ENCODE data around the gene PLA2R1. TPM values are rescaled to one million over a fixed set of nuclear protein-coding genes. Genes with fewer than 3 reads are reported as not detected.

The PLA2R1 gene
- total RNA-seq, 1 donor from 2014 or later, result 2.1 TPM

DNA sequence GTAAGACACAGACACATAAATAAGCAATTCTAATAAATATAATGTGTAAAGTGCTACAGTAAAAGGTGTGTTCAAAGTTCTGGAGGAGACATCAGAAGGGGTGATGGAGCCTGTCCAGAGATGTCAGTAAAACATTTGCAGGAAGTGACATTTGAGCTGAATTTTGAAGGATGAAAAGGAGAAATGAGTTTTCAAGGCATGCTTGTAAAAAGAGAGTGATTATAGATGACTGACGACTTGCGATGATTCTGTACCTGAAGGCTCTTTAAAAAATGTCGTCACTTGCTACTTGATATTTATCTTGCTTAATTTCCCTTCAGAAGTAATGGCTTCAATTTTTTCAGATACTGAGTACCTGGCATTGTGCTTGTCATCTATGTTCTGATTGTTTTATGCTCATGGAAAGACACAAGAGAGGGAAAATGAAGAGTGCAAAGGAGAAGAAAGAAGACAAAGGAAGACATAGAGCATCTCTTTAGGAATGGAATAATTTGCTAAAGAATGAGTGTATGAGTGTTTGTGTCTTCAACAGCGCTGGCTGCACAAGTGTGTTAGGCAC is 73.9 kb downstream of the PLA2R1 start:
- FAIRE-seq (no peak), DNase-seq (ENCODE audit: low read depth) (no peak)
- H3K36me3 ChIP-seq (ENCODE audit: control insufficient read depth, insufficient read depth, low read length), result peaks cover 1% of the 10 kb centered on the region
- H3K4me3 ChIP-seq (ENCODE audit: low read depth, low read length), result no peak overlapping the region
- no peaks in the 10 kb centered on the region for H3K27me3 ChIP-seq (ENCODE audit: control insufficient read depth, insufficient read depth, low read length)
- TF ChIP-seq, protein P1, sequence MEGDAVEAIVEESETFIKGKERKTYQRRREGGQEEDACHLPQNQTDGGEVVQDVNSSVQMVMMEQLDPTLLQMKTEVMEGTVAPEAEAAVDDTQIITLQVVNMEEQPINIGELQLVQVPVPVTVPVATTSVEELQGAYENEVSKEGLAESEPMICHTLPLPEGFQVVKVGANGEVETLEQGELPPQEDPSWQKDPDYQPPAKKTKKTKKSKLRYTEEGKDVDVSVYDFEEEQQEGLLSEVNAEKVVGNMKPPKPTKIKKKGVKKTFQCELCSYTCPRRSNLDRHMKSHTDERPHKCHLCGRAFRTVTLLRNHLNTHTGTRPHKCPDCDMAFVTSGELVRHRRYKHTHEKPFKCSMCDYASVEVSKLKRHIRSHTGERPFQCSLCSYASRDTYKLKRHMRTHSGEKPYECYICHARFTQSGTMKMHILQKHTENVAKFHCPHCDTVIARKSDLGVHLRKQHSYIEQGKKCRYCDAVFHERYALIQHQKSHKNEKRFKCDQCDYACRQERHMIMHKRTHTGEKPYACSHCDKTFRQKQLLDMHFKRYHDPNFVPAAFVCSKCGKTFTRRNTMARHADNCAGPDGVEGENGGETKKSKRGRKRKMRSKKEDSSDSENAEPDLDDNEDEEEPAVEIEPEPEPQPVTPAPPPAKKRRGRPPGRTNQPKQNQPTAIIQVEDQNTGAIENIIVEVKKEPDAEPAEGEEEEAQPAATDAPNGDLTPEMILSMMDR (IDR thresholded peaks at IDR 0.05; ENCODE audit: insufficient read depth, low read length, severe bottlenecking), result no peak

DNA sequence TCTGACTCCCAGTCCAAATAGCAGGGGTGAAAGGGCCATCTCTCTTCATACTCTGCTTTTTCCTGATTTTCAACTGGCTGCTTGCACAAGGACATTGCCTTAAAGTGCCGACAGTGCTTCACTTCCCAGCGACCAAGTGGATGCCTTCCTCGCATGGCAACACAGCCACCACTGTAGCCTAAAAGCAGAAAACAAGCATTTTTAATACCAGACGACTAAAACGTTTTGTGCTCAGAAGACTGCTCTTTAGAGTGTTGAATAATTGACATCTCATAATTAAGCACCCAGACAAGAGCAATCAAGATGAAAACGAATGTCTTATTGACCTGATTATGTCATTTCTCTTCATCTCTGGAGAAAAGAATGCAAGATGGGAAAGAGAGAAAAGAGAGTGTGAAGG is 75.2 kb downstream of the PLA2R1 start:
- peaks cover 1% of the 10 kb centered on the region for H3K36me3 ChIP-seq (ENCODE audit: control insufficient read depth, insufficient read depth, low read length)
- no peak for DNase-seq (ENCODE audit: low read depth)
- H3K27me3 ChIP-seq (ENCODE audit: control insufficient read depth, insufficient read depth, low read length), result no peaks in the 10 kb centered on the region
- no peak overlapping the region for H3K4me3 ChIP-seq (ENCODE audit: low read depth, low read length)
- FAIRE-seq, result no peak
- TF ChIP-seq, protein P1 (IDR thresholded peaks at IDR 0.05; ENCODE audit: insufficient read depth, low read length, severe bottlenecking), result no peak

DNA sequence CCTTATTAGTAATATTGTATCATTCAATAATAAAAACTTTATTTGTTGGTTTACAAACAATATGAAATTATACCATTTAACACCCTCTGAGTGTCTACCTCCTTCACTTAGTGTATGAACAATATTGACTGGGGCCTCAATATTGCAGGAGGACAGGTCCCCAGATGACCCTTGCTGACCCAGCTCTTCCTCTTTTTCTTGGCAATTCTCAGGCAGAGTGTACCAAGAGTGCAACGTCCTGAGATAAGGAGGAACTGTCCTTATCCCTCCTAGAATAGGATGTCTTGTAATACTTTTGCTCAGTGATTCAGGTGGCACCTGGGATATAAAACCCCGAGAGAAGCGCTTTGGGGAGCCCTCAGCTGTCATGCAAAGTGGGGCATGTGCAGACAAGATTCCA is 76.8 kb downstream of the PLA2R1 start:
- no peak for FAIRE-seq
- TF ChIP-seq, protein P1 (IDR thresholded peaks at IDR 0.05; ENCODE audit: insufficient read depth, low read length, severe bottlenecking), result no peak

DNA sequence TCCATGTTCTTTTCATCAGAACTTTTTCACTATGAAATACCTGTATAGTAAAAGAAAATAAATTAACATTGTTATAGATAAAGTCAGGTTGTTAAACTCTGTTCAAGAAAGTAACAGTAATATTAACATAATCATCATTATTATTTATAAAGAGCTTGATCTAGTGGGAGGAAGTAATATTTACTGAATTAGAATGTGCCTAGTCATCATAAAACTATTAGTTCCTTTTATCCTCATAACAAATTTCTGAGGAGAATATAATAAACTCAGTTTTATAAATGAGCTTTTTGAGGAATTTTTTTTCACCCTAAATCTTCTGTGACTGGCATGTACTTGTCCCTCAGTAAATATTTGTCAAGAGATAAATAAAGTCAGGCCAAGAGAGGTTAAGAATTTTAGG is 78.4 kb downstream of the PLA2R1 start:
- no peak for DNase-seq (ENCODE audit: low read depth)
- FAIRE-seq, result no peak
- TF ChIP-seq, protein P1 (IDR thresholded peaks at IDR 0.05; ENCODE audit: insufficient read depth, low read length, severe bottlenecking), result no peak
- no peak overlapping the region for H3K4me3 ChIP-seq (ENCODE audit: low read depth, low read length)
- H3K36me3 ChIP-seq (ENCODE audit: control insufficient read depth, insufficient read depth, low read length), result peaks cover 1% of the 10 kb centered on the region
- no peaks in the 10 kb centered on the region for H3K27me3 ChIP-seq (ENCODE audit: control insufficient read depth, insufficient read depth, low read length)

More for the DNA sequence above, 76.8 kb downstream of the PLA2R1 start:
- peaks cover 1% of the 10 kb centered on the region for H3K36me3 ChIP-seq (ENCODE audit: control insufficient read depth, insufficient read depth, low read length)
- H3K4me3 ChIP-seq (ENCODE audit: low read depth, low read length), result no peak overlapping the region
- DNase-seq (ENCODE audit: low read depth), result no peak
- no peaks in the 10 kb centered on the region for H3K27me3 ChIP-seq (ENCODE audit: control insufficient read depth, insufficient read depth, low read length)

DNA sequence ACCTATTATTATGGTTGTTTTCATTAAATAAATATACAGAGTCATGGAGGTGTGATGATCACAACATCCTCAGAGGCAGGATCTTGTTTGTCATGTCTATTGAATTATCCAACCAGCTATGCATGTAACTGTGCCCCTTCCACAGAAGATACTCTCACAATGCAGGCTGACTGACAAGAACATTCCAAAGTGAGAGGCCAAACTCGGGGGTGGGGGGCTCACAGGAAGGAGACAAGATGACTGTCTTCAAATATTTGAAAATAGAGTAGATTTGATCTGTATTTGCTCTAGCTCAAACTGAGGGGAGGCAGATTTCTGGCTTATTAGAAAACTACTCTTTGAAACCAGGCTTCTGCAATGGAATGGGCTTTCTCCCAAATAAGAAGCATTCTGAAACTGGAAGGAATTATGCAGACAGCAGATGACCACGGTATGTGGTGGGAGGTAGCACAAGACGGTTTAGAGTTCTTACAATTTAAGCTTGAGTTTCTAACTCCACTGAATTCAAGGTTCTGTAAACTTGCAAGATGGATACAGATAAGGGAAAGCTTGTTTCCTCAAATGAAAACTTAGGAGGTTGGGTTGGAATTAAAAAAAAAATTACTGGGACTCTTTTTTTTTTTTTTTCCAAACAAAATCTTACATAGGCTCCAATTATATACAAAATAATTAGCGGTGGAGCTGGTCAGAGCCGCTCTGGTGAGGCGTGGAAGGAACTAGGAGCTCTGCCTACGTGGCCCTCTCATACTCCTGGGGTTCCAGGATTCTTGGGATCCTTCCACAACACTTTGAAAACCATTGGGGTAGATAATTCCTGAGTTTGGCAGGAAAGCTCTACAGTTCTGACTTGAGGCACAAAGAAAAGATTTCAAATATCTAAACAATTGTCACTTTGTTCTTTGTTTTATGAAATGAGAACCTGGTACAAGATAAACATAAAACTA is 79.3 kb downstream of the PLA2R1 start:
- DNase-seq (ENCODE audit: low read depth), result peak; percentile 1
- FAIRE-seq, result no peak
- Histone ChIP-seq H3K36me3 (ENCODE audit: control insufficient read depth, insufficient read depth, low read length) (peaks cover 1% of the 10 kb centered on the region), H3K4me3 (ENCODE audit: low read depth, low read length) (no peak overlapping the region), H3K27me3 (ENCODE audit: control insufficient read depth, insufficient read depth, low read length) (no peaks in the 10 kb centered on the region)
- TF ChIP-seq, protein P1 (IDR thresholded peaks at IDR 0.05; ENCODE audit: insufficient read depth, low read length, severe bottlenecking), result no peak
